HEK293T (cell line): ENCODE results near the gene PTEN.

ENCODE experiments used
- CTCF ChIA-PET: fragments of 350-600 bp; formaldehyde crosslinking; extraction: SDS; loops from one replicate; lab custom pipeline; 2021; ENCODE audit warnings: antibody characterized with exemption, inconsistent platforms; lab: Yijun Ruan, JAX
- POLR2A ChIA-PET: fragments of 350-600 bp; formaldehyde crosslinking; extraction: SDS; loops from one replicate; lab custom pipeline; 2020; ENCODE audit warnings: antibody characterized with exemption, inconsistent platforms; lab: Yijun Ruan, JAX
- DNase-seq: peaks from one replicate; pipeline ENCODE4 v3.0.0; 2012; ENCODE audit warnings: mixed read lengths; ENCODE audit errors: extremely low spot score
- ARNT ChIP-seq: fragments of 450-650 bp; IDR thresholded peaks from 2 replicates; pipeline ENCODE4 v1.6.1; 2017; ENCODE audit warnings: mild to moderate bottlenecking
- BHLHE40 ChIP-seq: fragments of 450-650 bp; IDR thresholded peaks from 2 replicates; pipeline ENCODE4 v1.6.1; 2016; ENCODE audit warnings: mild to moderate bottlenecking, moderate library complexity, borderline replicate concordance
- CTBP1 ChIP-seq: fragments of 450-650 bp; IDR thresholded peaks from 2 replicates; pipeline ENCODE4 v1.6.1; 2016; ENCODE audit warnings: borderline replicate concordance
- ELF4 ChIP-seq: fragments of 450-650 bp; IDR thresholded peaks from 2 replicates; pipeline ENCODE4 v1.6.1; 2017; ENCODE audit warnings: antibody characterized with exemption
- FOXA1 ChIP-seq: fragments of 450-650 bp; IDR thresholded peaks from 2 replicates; pipeline ENCODE4 v1.6.1; 2016; ENCODE audit warnings: mild to moderate bottlenecking
- FOXK2 ChIP-seq: fragments of 450-650 bp; IDR thresholded peaks from 2 replicates; pipeline ENCODE4 v1.6.1; 2016; ENCODE audit warnings: mild to moderate bottlenecking
- FOXM1 ChIP-seq: fragments of 450-650 bp; IDR thresholded peaks from 2 replicates; pipeline ENCODE4 v1.6.1; 2017; ENCODE audit warnings: mild to moderate bottlenecking, borderline replicate concordance
- HDGF ChIP-seq: fragments of 450-650 bp; IDR thresholded peaks from 2 replicates; pipeline ENCODE4 v1.6.1; 2017; ENCODE audit warnings: antibody characterized with exemption, borderline replicate concordance
- L3MBTL2 ChIP-seq: fragments of 450-650 bp; conservative IDR thresholded peaks from 2 replicates; pipeline ENCODE4 v1.6.1; 2016; ENCODE audit warnings: mild to moderate bottlenecking
- LEF1 ChIP-seq: fragments of 450-650 bp; IDR thresholded peaks from 2 replicates; pipeline ENCODE4 v1.6.1; 2017; ENCODE audit warnings: mild to moderate bottlenecking, borderline replicate concordance
- NFRKB ChIP-seq: fragments of 450-650 bp; IDR thresholded peaks from 2 replicates; pipeline ENCODE4 v1.6.1; 2016; ENCODE audit warnings: mild to moderate bottlenecking, moderate library complexity
- PKNOX1 ChIP-seq: fragments of 450-650 bp; IDR thresholded peaks from 2 replicates; pipeline ENCODE4 v1.6.1; 2016
- SP1 ChIP-seq: fragments of 450-650 bp; IDR thresholded peaks from 2 replicates; pipeline ENCODE4 v1.6.1; 2017
- SUZ12 ChIP-seq: fragments of 450-650 bp; IDR thresholded peaks from 2 replicates; pipeline ENCODE4 v1.6.1; 2016; ENCODE audit warnings: mild to moderate bottlenecking
- TARDBP ChIP-seq: fragments of 450-650 bp; IDR thresholded peaks from 2 replicates; pipeline ENCODE4 v1.6.1; 2016
- ZNF384 ChIP-seq: fragments of 450-650 bp; IDR thresholded peaks from 2 replicates; pipeline ENCODE4 v1.6.1; 2016

The PTEN gene

GRCh38 chr10:87860156-87860795 is 3.1 kb upstream of the PTEN start:
- ChIA-PET POLR2A (no interaction called here), CTCF (interaction anchor here (1.4 kb wide), 1 partner anchor 10 kb away, joined by 4 read pairs; no protein-coding TSS in a partner anchor)
- DNase-seq: peak; percentile 42
- no peak for TF ChIP-seq FOXM1
- TF ChIP-seq L3MBTL2: no peak
- TF ChIP-seq ELF4: no peak
- no peak for TF ChIP-seq LEF1
- no peak for TF ChIP-seq BHLHE40
- TF ChIP-seq SUZ12: no peak
- no peak for TF ChIP-seq PKNOX1
- no peak for TF ChIP-seq FOXA1
- no peak for TF ChIP-seq TARDBP
- no peak for TF ChIP-seq NFRKB
- no peak for TF ChIP-seq SP1
- TF ChIP-seq CTBP1: no peak
- TF ChIP-seq HDGF: no peak
- TF ChIP-seq ARNT: no peak
- TF ChIP-seq ZNF384: no peak
- TF ChIP-seq FOXK2: no peak

GRCh38 chr10:87860816-87861403 is 2.5 kb upstream of the PTEN start:
- TF ChIP-seq ARNT (no peak), PKNOX1 (no peak), TARDBP (no peak), SP1 (no peak), SUZ12 (no peak), FOXA1 (no peak)
- ChIA-PET CTCF (interaction anchor here (1.4 kb wide), 1 partner anchor 11 kb away, joined by 4 read pairs; no protein-coding TSS in a partner anchor), POLR2A (interaction anchor here (1.8 to 2.7 kb wide), 2 partner anchors 11 to 253 kb away, joined by 5 to 15 read pairs; no protein-coding TSS in a partner anchor)
- DNase-seq: no peak

GRCh38 chr10:87861566-87861952 is 1.9 kb upstream of the PTEN start:
- DNase-seq: peak; percentile 6
- CTCF ChIA-PET: interaction anchor here (1.4 to 1.7 kb wide), 2 partner anchors 11 to 253 kb away, joined by 4 read pairs; no protein-coding TSS in a partner anchor
- TF ChIP-seq FOXM1 (no peak), NFRKB (no peak), ELF4 (no peak), TARDBP (no peak), LEF1 (no peak), ARNT (no peak), L3MBTL2 (no peak), FOXA1 (no peak), CTBP1 (no peak), PKNOX1 (no peak), ZNF384 (no peak), FOXK2 (no peak), SP1 (no peak), HDGF (no peak), SUZ12 (no peak)
- POLR2A ChIA-PET: interaction anchor here (0.9 to 2.7 kb wide), 8 partner anchors 9 to 525 kb away, joined by 4 to 15 read pairs (median 6); partner anchors contain the start of gene ATAD1

GRCh38 chr10:87861953-87862678 is 1.3 kb upstream of the PTEN start:
- POLR2A ChIA-PET: interaction anchor here (0.8 to 2.7 kb wide), 14 partner anchors 9 to 682 kb away, joined by 3 to 15 read pairs (median 5); partner anchors contain the start of gene ATAD1
- TF ChIP-seq ARNT: no peak
- no peak for TF ChIP-seq TARDBP
- no peak for TF ChIP-seq ZNF384
- peak; percentile 58; the same call in 1 of the 2 replicates for TF ChIP-seq CTBP1
- TF ChIP-seq FOXA1: no peak
- no peak for TF ChIP-seq SP1
- no peak for TF ChIP-seq SUZ12
- no peak for TF ChIP-seq LEF1
- TF ChIP-seq ELF4: no peak
- no peak for TF ChIP-seq NFRKB
- no peak for TF ChIP-seq HDGF
- TF ChIP-seq L3MBTL2: peak; percentile 80; the same call in 1 of the 2 replicates
- TF ChIP-seq FOXK2: no peak
- no peak for TF ChIP-seq BHLHE40
- TF ChIP-seq PKNOX1: no peak
- peak; percentile 73; the same call in 1 of the 2 replicates for TF ChIP-seq FOXM1
- CTCF ChIA-PET: interaction anchor here (0.8 to 1.7 kb wide), 3 partner anchors 12 to 252 kb away, joined by 4 to 5 read pairs (median 4); no protein-coding TSS in a partner anchor
- peak; percentile 69 for DNase-seq
